DND-41 (cell line): Measurements from ENCODE around the gene LYST.
"Not testable (repeated sequence)": the region's sequence is repeated elsewhere in the genome, so short reads cannot be mapped to it uniquely, and the experiment has no call there.

Experiments
- ATAC-seq: fragments of 200-7000 bp; cut with Tn5 transposase; 3 replicates; pipeline ENCODE4 v1.9.1; 2021; ENCODE audit warnings: low read depth; ENCODE audit not compliant: insufficient read depth
- DNase-seq: peaks from one replicate; pipeline ENCODE4 v3.0.0-alpha.2; 2020
- H2AFZ ChIP-seq: 2 replicates; pipeline ENCODE4 v1.6.0; 2012; ENCODE audit warnings: low read depth, low read length
- H3K27ac ChIP-seq: 2 replicates; pipeline ENCODE4 v1.5.1; 2012; ENCODE audit warnings: low read length, inconsistent platforms
- H3K27me3 ChIP-seq: fragments of 200-600 bp; sonication (generic); 2 replicates; pipeline ENCODE4 v1.6.0; 2012; ENCODE audit warnings: low read length, mild to moderate bottlenecking, inconsistent platforms; ENCODE audit not compliant: insufficient read depth, poor library complexity
- H3K36me3 ChIP-seq: 2 replicates; pipeline ENCODE4 v1.5.1; 2012; ENCODE audit warnings: low read length, inconsistent platforms; ENCODE audit not compliant: insufficient read depth
- H3K4me1 ChIP-seq: 2 replicates; pipeline ENCODE4 v1.5.1; 2012; ENCODE audit warnings: mild to moderate bottlenecking, low read length; ENCODE audit not compliant: insufficient read depth
- H3K4me2 ChIP-seq: 2 replicates; pipeline ENCODE4 v1.6.0; 2012; ENCODE audit warnings: mild to moderate bottlenecking, moderate library complexity, low read length, inconsistent platforms; ENCODE audit not compliant: insufficient read depth
- H3K4me3 ChIP-seq, 2 experiments: fragments of 200-600 bp in 1 of 2; shearing (Covaris generic) in 1 of 2; 2 replicates each; pipeline ENCODE4 v1.5.1; 2012 to 2016; ENCODE audit warnings: inconsistent platforms in 2 of 2, low read length in 2 of 2, mild to moderate bottlenecking in 2 of 2, low read depth in 1 of 2, moderate library complexity in 1 of 2
- H3K79me2 ChIP-seq: 2 replicates; pipeline ENCODE4 v1.6.0; 2012; ENCODE audit warnings: low read length, inconsistent platforms; ENCODE audit not compliant: insufficient read depth
- H3K9ac ChIP-seq: 2 replicates; pipeline ENCODE4 v1.6.0; 2012; ENCODE audit warnings: low read depth, mild to moderate bottlenecking, inconsistent platforms, low read length, moderate library complexity
- H3K9me3 ChIP-seq: 2 replicates; pipeline ENCODE4 v1.5.1; 2012; ENCODE audit warnings: low read length, moderate library complexity, mild to moderate bottlenecking, inconsistent platforms; ENCODE audit not compliant: insufficient read depth, severe bottlenecking
- H4K20me1 ChIP-seq: 2 replicates; pipeline ENCODE4 v1.6.0; 2012; ENCODE audit warnings: low read length; ENCODE audit not compliant: insufficient read depth
- EZH2 ChIP-seq: IDR thresholded peaks from 3 replicates; pipeline ENCODE4 v1.6.1; 2012; ENCODE audit warnings: borderline replicate concordance, low read depth, mild to moderate bottlenecking, moderate library complexity, low read length, inconsistent platforms; ENCODE audit not compliant: severe bottlenecking
- TF ChIP-seq, protein P1 (sequence below): IDR thresholded peaks from 2 replicates; pipeline ENCODE4 v1.5.1; 2012; ENCODE audit warnings: borderline replicate concordance, low read length, moderate library complexity, mild to moderate bottlenecking; ENCODE audit not compliant: poor library complexity, severe bottlenecking; ENCODE audit errors: extremely low read depth

Gene LYST

DNA sequence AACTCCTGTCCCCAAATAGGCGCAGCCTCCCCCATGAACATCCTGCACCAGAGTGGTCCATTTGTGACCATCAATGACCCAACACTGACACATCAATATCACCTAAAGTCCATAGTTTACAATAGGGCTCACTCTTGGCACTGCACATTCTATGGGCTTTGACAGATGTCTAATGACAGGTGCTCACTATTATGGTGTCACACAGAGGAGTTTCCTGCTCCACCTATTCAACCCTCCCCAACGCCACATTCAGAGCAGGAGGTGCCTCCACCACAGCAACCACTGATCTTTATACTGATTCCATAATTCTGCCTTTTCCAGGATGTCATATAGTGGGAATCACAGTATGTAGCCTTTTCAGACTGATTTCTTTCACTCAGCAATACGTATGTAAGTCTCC, 241.4 kb downstream of the LYST start:
- H4K20me1 ChIP-seq: no peaks in the 10 kb centered on the region
- H3K27me3 ChIP-seq: no peaks in the 10 kb centered on the region
- H3K9me3 ChIP-seq: no peaks in the 10 kb centered on the region
- no peak overlapping the region for H3K4me3 ChIP-seq
- peaks cover 34% of the 10 kb centered on the region for H3K4me1 ChIP-seq
- peak overlapping the region; percentile 0; the same call in 1 of the 2 replicates for H3K27ac ChIP-seq
- no peak overlapping the region for H2AFZ ChIP-seq
- no peak overlapping the region for H3K9ac ChIP-seq
- peak; percentile 69 for ATAC-seq
- no peaks in the 10 kb centered on the region for H3K79me2 ChIP-seq
- TF ChIP-seq, protein P1, sequence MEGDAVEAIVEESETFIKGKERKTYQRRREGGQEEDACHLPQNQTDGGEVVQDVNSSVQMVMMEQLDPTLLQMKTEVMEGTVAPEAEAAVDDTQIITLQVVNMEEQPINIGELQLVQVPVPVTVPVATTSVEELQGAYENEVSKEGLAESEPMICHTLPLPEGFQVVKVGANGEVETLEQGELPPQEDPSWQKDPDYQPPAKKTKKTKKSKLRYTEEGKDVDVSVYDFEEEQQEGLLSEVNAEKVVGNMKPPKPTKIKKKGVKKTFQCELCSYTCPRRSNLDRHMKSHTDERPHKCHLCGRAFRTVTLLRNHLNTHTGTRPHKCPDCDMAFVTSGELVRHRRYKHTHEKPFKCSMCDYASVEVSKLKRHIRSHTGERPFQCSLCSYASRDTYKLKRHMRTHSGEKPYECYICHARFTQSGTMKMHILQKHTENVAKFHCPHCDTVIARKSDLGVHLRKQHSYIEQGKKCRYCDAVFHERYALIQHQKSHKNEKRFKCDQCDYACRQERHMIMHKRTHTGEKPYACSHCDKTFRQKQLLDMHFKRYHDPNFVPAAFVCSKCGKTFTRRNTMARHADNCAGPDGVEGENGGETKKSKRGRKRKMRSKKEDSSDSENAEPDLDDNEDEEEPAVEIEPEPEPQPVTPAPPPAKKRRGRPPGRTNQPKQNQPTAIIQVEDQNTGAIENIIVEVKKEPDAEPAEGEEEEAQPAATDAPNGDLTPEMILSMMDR: no peak
- TF ChIP-seq EZH2: no peak
- peak; percentile 40 for DNase-seq
- no peak overlapping the region for H3K4me2 ChIP-seq
- no peaks in the 10 kb centered on the region for H3K36me3 ChIP-seq

DNA sequence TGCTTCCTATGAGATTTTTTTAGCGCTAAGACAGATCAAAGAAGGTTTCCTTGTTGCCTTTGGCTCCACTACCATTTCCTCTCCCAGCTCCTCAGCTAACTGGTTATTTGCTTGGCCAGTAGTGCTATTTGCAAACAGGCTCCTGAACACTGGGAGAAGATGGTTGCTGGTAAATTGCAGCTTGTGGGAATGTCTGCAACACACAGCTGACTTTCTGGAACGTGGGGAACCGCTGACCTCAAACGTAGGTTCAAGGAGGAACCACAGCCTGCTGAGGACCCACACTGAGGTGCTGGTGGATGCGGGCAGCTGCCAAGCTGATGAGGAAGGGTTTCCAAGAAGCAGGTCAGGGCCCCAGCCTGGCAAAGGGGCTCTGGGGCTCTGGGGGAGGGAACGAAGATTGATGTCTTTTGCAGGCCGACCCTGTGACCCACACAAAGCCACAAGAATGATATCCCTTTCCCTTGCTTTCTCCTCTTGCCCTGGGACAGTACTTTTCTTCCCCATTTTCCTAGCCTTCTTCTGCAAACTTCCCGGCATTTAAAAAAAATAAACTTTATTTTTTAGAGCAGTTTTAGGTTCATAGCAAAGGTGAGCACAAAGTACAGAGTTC, 241.9 kb downstream of the LYST start:
- TF ChIP-seq, protein P1: no peak
- TF ChIP-seq EZH2: no peak
- Histone ChIP-seq H3K4me2 (peak overlapping the region; percentile 44; the same call in 1 of the 2 replicates), H3K27ac (peak overlapping the region; percentile 61), H3K4me3 (peak overlapping the region in 1 of 2 experiments; percentile 5; a peak in 1 of 4 replicates), H3K9me3 (no peaks in the 10 kb centered on the region), H3K4me1 (peaks cover 34% of the 10 kb centered on the region), H3K27me3 (no peaks in the 10 kb centered on the region), H3K79me2 (no peaks in the 10 kb centered on the region), H2AFZ (peak overlapping the region; percentile 8; the same call in 1 of the 2 replicates), H3K9ac (peak overlapping the region; percentile 9; the same call in 1 of the 2 replicates), H4K20me1 (no peaks in the 10 kb centered on the region), H3K36me3 (no peaks in the 10 kb centered on the region)
- ATAC-seq (peak; percentile 92), DNase-seq (peak; percentile 84)

DNA sequence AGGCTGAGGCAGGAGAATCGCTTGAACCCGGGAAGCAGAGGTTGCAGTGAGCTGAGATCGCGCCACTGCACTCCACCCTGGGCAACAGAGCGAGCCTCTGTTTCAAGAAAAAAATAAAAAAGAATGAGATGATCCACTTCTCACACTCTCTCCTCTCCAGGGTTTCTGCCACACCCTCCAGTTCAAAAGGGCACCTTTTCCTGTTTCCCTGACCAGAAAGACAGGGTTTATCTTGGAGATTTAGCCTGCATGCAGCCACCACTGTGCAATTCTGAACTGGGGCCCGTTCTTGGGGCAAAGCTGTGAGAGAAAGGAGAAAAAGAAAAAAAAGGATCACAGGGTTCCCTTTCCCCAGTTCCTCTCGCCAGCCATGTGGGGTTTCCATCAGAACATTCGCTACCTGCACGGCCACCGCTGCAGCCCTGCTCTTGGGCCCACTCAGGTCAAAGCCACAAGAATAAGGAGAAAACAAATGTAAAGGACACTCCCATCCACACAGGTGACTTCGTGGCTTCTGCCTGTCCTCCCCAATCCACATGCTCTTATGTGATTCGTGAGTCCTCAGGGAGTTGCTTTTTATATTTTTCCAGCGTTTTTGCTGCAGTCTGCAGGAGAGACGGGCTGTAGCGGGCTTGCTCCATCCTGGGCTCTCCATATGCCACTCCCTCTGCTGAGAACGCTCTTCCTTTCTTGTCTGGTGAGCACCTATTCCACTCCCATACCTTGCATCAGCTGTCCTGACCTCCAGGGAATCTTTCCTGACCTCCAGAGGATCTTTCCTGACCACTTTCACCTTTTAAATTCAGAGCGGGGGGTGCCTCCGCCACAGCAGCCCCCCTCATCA, 243.5 kb downstream of the LYST start:
- Histone ChIP-seq H3K79me2 (no peaks in the 10 kb centered on the region), H3K4me1 (peaks cover 34% of the 10 kb centered on the region), H3K4me2 (no peak overlapping the region), H4K20me1 (no peaks in the 10 kb centered on the region), H3K36me3 (no peaks in the 10 kb centered on the region), H3K4me3 (no peak overlapping the region), H2AFZ (no peak overlapping the region), H3K27ac (0 out of 2 replicates have a peak overlapping the region, but pooled peaks have one; percentile 40), H3K9me3 (no peaks in the 10 kb centered on the region), H3K27me3 (no peaks in the 10 kb centered on the region), H3K9ac (no peak overlapping the region)
- no peak for DNase-seq
- no peak for TF ChIP-seq EZH2
- TF ChIP-seq, protein P1: no peak
- ATAC-seq: no peak

DNA sequence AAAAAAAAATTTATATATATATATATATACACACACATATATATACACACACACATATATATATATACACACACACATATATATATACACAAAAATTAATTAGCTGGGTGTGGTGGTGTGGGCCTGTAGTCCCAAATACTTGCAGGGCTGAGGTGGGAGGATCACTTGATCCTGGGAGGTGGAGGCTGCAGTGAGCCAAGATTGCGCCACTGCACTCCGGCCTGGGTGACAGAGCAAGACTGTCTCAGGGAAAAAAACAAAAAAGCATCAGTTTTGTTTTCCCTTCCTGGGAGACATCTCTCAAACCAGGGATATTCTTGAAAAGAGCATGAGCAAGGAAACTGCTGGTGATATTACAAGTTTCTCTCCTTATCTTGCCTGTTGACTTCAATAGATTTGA, 247.6 kb downstream of the LYST start:
- H3K27me3 ChIP-seq, H3K27ac ChIP-seq, DNase-seq, H2AFZ ChIP-seq, H3K9ac ChIP-seq, H4K20me1 ChIP-seq, H3K36me3 ChIP-seq, H3K4me3 ChIP-seq, H3K4me2 ChIP-seq, H3K9me3 ChIP-seq, ATAC-seq, H3K79me2 ChIP-seq: not testable (repeated sequence)
- H3K4me1 ChIP-seq: peaks cover 14% of the 10 kb centered on the region
